GM19395 (cell line): ENCODE data around the gene EGLN1.

Experiments used
- ATAC-seq: cut with Tn5 transposase; IDR thresholded peaks from one replicate; pipeline ENCODE4 v1.9.1; 2021; ENCODE audit warnings: mild to moderate bottlenecking, moderate library complexity; ENCODE audit not compliant: unreplicated experiment

Gene EGLN1

DNA sequence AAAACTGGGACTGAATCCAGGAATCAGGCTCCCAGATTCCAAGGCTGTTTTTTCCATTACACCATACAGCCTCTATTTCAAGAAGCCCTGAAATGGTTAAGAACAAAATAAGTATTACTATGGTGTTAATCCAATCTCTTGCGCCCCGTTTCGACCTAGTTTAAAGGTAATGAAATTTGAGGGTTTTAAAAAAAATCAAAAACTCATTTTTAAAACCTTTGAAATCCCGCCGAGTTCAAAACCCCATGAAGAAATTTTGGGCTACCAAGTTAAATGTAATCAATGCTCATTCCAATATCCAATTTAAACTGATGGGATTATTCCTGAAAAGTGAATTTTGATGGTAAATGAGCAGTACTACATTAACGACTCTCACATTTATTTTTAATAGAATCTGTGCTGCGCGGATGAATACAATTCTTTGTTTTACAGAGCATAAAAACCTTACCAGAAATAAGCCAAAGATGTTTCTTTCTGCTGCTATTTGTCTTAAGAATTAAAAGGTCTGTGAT lies 767 bp upstream of the EGLN1 start:
- ATAC-seq = no peak

DNA sequence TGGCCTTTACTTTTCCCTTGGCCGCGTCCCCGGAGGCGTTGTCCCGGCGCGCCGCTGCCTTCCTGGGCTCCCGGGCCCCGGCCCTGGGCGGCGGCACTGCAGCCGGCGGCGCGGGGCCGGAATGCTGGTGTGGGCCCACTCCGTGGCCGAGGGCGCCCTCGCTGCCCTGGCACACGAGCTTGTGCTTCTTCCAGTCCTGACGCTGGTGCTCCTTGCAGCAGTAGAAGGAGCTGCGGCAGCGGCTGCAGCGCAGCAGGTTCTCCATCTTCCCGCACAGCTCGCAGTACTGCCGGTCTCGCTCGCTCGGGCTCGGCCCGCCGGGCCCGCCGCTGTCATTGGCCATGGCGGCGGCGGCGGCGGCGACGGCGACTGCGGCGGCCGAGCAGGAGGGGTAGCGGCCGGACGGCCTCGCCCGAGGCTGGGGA lies 529 bp downstream of the EGLN1 start:
- ATAC-seq = peak; percentile 39

DNA sequence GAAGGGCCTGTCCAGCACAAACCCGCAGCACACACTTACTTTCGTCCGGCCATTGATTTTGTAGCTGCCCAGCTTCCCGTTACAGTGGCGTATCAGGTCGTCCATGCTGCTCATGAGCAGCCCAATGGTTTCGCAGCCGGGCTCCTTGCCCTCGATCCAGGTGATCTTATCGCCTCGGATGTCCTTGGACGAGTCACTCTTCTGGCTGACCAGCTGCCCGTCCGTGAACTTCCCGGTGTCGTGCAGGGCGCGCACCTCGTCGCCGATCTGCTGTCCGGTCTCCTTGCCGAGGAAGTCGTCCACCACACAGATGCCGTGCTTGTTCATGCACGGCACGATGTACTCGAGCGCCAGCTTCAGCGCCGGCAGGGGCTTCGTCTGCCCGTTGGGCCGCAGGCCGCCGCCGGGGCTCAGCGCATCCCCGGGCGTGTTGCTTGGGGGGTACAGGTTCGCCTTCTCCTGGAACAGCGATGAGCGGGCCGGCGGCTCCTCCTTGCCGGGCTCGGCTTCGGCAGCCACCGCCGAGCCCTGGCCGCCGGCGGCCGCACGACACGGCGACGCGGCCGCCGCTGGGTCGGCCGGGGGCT lies 1.0 kb downstream of the EGLN1 start:
- ATAC-seq = peak; percentile 15

DNA sequence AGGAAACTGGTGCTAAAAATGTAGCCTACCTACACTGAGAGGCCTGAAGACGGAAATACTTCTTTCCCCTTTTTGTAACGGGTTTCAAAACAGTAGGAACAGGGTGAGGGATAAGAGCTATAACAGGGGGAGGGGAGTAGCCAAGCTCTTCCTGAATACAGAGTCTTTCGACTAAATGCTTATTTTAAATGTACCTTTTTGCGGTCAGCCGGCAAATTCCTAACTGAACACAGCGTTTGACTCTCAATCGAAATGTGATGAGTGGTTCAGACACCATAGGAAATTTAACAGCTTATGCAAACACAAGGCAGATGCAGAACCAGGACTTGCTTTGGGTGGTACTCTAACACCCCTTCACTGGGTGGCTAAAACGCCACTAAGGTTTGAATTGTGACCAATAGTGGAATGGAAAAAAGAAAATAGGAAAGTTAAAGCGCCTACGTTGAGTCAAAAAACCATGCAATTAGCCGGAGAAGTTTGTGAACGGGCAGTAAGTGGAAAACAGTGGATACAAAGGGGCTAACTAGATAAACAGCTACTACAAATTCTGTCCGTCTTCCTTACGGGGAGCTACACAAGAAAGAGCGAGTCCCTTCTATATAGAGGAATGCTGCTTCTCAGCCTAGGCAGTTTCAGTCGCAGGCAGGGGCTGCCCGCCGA lies 1.7 kb downstream of the EGLN1 start:
- no peak for ATAC-seq

DNA sequence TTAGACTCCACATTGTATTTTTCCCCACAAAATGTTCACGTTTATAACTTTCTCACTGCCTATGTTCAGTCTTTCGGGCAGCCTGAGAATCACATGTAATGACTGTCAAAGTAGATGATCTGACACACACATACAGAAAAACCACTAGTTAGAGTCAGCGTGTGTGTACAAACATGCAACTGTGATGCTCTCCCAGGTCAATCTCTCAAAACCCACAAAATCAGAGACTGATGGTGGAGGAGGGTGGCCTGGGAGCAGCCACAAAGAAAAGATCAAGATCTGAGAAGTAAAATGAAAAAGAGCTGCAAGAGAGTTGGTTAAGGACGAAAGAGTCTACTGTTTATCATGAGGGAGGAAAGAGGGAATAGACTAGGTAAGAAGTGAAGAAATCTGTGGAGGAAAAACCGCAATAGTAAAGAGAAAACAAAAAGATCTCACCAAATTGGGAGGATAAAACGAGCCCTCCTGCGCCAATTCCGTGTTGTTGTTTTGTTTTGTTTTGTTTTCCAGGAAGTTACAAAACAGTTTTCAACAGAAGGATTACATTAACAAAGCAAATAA lies 2.3 kb downstream of the EGLN1 start:
- no peak for ATAC-seq

DNA sequence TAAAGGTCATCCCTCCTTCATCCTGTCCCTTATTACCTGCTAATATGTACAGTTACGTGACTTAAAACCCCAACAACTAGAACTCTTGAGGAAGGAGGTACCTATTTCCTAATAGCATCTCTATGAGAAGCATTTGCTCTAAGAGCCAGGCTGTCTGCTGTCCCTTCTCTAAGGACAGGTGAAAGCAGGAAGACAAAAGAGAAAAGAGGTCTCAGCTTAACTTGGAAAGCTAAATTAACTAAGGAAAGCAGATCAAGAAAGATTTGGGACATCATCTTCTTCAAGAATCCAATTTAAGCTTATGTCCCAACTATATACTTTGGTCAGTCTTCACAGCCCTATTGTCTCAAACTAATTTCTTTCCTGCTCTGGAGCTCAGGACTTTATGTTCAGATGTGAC lies 2.9 kb downstream of the EGLN1 start:
- no peak for ATAC-seq

DNA sequence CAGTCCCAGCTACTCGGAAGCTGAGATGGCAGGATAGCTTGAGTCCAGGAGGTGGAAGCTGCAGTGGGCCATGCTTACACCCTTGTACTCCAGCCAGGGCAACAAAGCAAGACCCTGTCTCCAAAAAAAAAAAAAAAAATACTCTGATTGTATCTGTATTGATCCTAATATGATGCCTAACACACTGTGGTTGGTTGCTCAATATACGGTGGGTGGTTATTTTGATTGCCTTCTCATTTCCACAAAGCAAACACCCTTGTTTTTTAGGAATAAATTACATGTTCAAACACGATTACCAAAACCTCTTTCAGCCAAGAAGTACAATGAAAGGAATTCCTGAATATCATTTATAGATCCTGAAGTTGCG lies 3.4 kb downstream of the EGLN1 start:
- no peak for ATAC-seq

DNA sequence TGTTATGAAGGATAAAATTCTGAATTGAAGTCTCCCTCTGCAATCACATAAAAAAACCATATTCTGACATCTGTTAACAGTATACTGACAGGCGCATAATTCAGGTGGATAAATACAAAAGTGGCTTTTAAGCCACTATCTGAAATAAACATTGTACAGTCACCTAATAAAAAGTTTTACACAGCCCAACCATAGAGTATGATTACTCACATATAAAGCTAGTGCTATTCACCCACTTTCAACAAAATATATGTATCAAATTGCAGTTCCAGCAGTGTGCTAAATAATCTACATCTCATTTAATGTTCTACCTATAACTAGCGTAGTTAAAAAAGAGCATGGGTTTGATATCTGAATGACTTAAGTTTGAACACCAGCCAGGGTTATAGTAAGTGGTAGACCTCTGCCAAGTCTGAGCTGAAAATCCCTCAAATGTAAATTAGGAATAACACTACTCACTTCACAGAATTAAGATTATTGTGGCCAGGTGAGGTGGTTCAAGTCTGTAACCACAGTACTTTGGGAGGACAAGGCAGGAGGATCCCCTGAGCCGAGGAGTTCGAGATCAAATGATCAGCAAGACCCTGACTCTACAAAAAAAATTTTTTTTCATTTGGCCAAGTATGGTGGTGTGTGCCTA lies 3.9 kb downstream of the EGLN1 start:
- ATAC-seq = no peak

DNA sequence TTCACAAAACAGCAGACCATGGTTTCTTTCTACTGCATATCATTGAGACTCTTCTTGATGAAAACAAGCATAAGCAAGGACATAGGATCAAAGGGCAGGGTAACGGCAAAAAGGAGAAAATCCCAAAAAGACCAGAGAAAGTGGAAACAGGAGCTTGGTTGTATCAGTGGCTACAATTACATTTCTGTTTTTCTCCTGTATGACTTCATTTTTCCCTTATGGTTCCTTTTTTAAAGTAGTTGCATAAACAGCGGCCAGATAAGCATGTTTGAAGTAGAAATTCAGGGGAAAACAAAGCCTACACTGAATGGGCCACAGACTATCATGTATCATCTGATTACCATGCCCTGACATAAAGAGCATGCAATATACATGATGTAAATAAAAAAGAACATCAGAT lies 4.6 kb downstream of the EGLN1 start:
- ATAC-seq = no peak

DNA sequence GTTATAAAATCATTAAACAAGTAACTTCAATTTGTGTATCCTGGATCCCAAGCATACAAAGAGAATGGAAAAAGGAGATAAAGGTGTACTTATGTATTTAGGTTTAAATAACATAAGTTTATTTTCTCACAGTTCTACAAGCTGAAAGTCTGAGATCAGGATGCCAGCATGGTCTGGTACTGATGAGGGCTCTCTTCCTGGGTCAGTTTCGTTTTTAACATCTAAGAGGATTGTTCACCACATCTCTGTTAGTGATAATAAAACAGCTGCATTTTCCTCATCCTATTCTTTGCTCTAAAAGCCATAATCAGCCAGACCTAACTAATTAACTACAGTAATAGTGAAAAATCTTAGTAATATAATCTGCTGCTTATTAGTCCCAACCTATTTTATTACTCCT lies 5.2 kb downstream of the EGLN1 start:
- ATAC-seq = no peak

DNA sequence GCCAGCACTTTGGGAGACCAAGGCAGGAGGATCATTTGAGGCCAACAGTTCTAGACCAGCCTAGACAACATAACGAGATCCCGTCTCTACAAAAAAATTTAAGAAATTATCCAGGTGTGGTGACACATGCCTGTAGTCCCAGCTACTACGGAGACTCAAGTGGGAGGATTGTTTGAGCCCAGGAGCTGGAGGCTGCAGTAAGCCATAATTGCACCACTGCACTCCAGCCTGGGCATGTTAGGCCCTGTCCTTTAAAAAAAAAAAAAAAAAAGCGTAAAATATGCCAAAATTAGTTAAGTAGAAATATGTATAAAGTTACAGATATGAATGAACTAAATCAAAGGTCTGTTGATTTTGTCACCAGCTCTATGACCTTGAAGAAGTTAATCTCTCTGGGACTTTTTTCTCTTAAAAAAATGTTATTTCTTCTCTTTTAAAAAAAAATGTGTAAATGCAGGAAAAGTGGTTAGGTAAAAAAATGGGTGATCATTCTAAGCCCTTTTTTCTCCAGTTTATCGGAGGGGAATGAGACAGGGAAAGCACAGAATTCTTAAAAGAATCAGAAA lies 7.0 kb downstream of the EGLN1 start:
- no peak for ATAC-seq

DNA sequence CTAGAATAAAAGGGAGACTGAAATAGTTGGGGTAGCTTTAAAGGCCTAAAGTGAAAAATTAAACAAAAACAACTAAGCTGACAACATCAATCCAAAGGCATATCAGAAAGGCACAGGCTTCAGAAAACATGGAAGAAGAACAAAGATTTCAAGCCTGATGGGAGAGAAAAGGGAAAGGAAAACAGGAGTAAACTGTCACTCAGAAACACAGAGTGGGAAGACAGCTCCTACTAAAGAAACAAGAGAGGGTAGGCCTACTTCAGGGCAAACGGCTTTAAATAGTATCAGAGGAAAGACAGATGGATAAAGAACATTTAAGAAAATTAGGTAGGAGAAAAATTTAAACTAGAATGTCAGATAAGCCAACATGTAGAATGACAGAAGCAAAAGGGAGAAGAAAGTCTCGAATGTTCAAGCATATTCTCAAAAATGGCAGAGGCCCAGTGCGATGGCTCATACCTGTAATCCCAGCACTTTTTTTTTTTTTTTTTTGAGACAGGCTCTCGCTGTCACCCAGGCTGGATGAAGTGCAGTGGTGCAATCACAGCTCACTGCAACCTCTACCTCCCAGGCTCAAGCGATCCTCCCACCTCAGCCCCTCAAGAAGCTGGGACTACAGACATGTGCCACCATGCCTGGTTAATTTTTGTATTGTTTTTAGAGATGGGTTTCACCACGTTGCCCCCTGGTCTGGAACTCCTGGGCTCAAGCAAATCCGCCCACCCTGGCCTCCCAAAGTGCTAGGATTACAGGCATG lies 7.6 kb downstream of the EGLN1 start:
- no peak for ATAC-seq

DNA sequence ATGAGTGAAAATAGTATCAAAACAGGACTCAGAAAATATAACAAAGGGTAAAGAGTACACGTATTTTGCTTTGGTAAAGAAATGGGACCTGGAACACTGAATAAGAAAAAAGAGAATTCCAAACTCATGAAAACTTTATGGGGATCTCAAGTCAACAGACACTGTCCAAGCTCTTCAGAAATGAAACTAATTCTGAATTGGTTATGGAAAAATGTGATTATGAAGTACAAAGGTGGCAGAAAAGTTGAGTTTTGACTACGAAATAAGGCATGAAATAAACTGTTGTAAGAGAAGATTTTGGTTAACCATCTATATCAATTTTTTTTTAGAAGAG lies 8.4 kb downstream of the EGLN1 start:
- ATAC-seq = no peak

DNA sequence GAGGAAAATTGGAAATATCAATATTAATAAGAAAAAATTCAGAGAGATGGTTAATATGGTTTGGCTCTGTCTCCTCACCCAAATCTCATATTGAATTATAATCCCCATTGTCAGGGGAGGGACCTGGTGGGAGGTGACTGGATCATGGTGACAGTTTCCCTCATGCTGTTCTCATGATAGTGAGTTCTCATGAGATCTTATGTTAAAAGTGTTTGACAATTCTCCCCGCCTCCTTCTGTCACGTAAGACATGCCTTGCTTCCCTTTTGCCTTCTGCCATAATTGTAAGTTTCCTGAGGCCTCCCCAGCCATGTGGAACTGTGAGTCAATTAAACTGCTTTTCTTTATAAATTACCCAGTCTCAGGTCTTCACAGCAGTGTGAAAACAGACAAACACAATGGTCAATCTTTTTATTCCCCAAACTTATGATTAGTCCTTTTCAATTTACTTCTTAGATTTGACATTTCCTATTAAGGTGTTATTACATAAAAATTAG lies 11.0 kb downstream of the EGLN1 start:
- ATAC-seq = no peak

DNA sequence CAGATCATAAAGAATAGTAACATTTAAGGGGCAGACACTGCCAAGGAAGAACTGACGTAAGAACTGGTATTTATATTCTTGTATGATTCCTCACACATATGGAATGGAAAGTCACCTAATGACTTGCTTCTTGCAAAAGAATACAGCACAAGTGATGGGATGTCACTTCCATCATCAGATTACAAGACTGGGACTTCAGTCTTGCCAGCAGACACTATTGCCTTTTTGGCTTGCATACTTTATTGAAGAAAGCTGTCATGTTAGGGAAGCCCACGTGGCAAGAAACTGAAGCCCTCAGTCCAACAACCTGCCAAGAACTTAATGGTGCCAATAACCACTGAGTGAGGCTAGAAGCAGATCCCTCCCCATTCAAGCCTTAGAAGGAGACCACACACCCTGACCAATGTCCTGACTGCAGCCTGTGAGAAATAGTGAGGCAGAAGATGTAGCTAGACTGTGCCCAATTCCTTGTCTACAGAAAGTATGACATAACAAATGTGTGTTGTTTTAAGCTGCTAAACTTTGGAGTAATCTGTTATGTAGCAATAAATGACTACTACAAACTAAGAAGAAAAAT lies 12.0 kb downstream of the EGLN1 start:
- ATAC-seq = no peak

DNA sequence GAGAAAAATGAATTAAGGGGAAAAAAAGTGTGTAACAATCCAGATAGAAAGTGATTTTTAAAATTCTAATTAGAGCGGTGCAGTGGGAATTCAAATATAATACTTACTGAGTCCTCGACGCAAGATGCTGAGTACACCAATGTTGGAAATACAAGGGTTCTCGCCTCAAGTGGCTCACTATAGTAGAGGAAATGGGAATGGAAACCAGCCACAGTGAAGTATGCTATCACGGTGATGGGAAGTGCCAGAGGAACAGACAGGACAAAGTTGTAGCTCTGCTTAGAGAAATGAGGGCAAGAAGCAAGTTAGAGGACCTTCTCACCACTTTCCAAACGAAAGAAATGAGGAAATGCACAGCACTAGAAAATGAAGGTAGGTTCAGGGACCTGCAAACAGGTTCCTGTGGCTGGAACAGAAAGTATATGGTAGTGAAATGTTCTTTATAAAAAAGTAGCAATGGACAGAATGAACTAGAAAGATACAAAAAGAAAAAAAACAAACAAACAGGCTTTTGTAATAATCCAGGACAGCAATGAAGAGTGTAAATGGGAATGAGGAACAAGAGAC lies 13.5 kb downstream of the EGLN1 start:
- no peak for ATAC-seq

DNA sequence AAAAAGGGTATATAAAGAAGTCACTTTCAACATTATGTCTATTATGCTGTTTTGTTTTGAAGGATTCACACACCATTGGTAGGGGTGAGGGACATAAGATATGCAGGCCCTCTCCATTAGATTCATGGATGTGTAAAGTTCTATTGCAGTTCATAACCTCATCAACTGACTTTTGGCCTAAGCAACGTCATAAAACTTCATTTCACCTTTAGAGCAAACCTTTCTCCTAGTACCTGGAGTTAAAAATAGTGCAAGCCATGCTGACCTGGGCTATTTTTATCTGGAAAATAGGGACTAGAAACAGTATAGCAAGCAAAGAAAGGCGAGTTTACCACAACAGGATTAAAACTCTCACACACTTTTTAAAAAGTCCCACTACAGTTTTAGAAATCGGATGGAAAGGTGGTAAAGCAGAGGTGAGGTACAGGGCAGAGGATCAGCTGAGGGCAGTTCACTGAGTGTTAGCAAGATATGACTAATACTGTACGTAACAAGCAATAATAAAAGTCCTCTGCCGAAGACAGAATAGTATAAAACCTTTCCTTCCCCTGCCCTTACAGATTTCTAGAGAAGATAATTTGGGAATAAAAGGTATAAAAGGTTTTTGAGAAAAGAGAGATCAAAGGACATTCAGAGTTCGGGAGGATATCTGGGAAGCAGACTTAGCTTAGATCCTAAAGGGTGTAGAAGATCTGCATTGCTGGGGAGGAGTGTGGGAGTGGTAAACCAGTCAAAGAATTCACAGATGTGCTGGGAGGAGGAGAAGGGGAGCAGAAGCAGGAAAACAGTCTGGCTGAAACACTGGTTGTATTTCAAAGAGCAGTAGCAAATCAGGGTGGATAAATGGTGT lies 14.3 kb downstream of the EGLN1 start:
- no peak for ATAC-seq

DNA sequence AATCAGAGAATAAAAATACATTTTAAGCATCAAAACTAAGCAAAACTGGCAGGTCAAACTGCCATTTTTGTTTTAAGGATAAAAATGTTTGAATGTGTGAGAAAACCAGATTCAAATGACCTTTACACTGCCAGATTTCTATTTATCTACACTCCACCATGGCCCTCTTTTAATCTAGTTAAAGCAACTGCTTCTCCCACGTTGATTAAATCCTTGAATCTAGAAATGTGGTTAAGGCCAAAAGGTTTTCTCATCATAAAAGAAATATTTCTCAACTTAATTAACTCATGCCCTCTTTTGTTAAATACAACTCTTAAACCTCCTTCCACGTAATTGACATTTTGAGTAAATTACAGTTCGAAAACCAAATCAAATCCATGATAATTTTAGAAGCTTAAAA lies 15.0 kb downstream of the EGLN1 start:
- ATAC-seq = no peak

DNA sequence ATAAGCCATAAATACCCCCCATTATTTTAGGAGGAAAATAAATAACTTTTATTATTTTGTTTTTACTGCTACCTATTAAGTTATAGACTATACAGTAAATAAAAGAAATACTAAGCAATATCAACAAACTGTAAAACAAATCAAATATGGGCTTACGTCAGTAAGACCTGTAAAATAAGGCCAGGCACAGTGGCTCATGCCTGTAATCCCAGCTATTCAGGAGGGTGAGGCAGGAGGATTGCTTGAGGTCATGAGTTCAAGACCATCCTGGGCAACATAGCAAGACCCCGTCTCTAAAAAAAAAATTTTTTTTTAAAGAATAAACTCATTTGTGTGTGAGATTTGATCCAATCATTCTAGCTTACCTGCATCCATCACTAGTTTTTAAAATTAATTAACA lies 17.8 kb downstream of the EGLN1 start:
- no peak for ATAC-seq
